ACC112 (cell line): ENCODE data around the gene FRMD7.

Source experiments
- H2AFZ ChIP-seq: fragments of 200-600 bp; sonication (generic); one replicate; pipeline ENCODE4 v1.6.0; 2017; ENCODE audit warnings: antibody characterized with exemption, low read length; ENCODE audit not compliant: unreplicated experiment
- H3K27ac ChIP-seq: fragments of 200-600 bp; sonication (generic); 2 replicates; pipeline ENCODE4 v1.5.1; 2014; ENCODE audit warnings: low read depth, mild to moderate bottlenecking, antibody characterized with exemption, low read length, moderate library complexity
- H3K27me3 ChIP-seq: fragments of 200-600 bp; sonication (generic); 2 replicates; pipeline ENCODE4 v1.6.1; 2014; ENCODE audit warnings: mild to moderate bottlenecking, antibody characterized with exemption, low read length, moderate library complexity, mixed read lengths; ENCODE audit not compliant: insufficient read depth
- H3K36me3 ChIP-seq: fragments of 200-600 bp; sonication (generic); 2 replicates; pipeline ENCODE4 v1.6.1; 2016; ENCODE audit warnings: mild to moderate bottlenecking, antibody characterized with exemption, low read length, moderate library complexity, mixed read lengths; ENCODE audit not compliant: insufficient read depth
- H3K4me1 ChIP-seq: fragments of 200-600 bp; sonication (generic); one replicate; pipeline ENCODE4 v1.6.1; 2016; ENCODE audit warnings: low read length, mixed read lengths; ENCODE audit not compliant: insufficient read depth, unreplicated experiment, control insufficient read depth
- H3K4me3 ChIP-seq: fragments of 200-600 bp; sonication (generic); 2 replicates; pipeline ENCODE4 v1.5.1; 2014; ENCODE audit warnings: mild to moderate bottlenecking, low read depth, low read length
- H3K79me2 ChIP-seq: fragments of 200-600 bp; sonication (generic); one replicate; pipeline ENCODE4 v1.6.0; 2016; ENCODE audit warnings: low read length; ENCODE audit not compliant: control insufficient read depth, unreplicated experiment, insufficient read depth

The FRMD7 gene

GRCh38 chrX:132094164-132094563 lies 33.7 kb downstream of the FRMD7 start:
- Histone ChIP-seq H3K27me3 (peaks cover 5% of the 10 kb centered on the region; the same call in 1 of the 2 replicates), H3K79me2 (no peaks in the 10 kb centered on the region), H2AFZ (no peak overlapping the region), H3K4me3 (no peak overlapping the region), H3K4me1 (no peaks in the 10 kb centered on the region), H3K27ac (no peak overlapping the region), H3K36me3 (no peaks in the 10 kb centered on the region)

GRCh38 chrX:132093239-132093860 lies 34.5 kb downstream of the FRMD7 start:
- H2AFZ ChIP-seq: no peak overlapping the region
- H3K4me3 ChIP-seq: no peak overlapping the region
- no peaks in the 10 kb centered on the region for H3K4me1 ChIP-seq
- no peaks in the 10 kb centered on the region for H3K27me3 ChIP-seq
- H3K79me2 ChIP-seq: no peaks in the 10 kb centered on the region
- H3K27ac ChIP-seq: no peak overlapping the region
- no peaks in the 10 kb centered on the region for H3K36me3 ChIP-seq

- Histone ChIP-seq H3K27ac (no peak overlapping the region), H3K27me3 (no peaks in the 10 kb centered on the region), H2AFZ (no peak overlapping the region), H3K4me3 (no peak overlapping the region), H3K4me1 (no peaks in the 10 kb centered on the region), H3K79me2 (no peaks in the 10 kb centered on the region), H3K36me3 (no peaks in the 10 kb centered on the region)
Measured at GRCh38 chrX:132092439-132093065, 35.3 kb downstream of the FRMD7 start.

GRCh38 chrX:132090403-132091159 lies 37.2 kb downstream of the FRMD7 start:
- no peaks in the 10 kb centered on the region for H3K27me3 ChIP-seq
- peaks cover 10% of the 10 kb centered on the region for H3K4me1 ChIP-seq
- no peak overlapping the region for H3K27ac ChIP-seq
- H3K36me3 ChIP-seq: no peaks in the 10 kb centered on the region
- no peaks in the 10 kb centered on the region for H3K79me2 ChIP-seq
- no peak overlapping the region for H2AFZ ChIP-seq
- H3K4me3 ChIP-seq: no peak overlapping the region

DNA sequence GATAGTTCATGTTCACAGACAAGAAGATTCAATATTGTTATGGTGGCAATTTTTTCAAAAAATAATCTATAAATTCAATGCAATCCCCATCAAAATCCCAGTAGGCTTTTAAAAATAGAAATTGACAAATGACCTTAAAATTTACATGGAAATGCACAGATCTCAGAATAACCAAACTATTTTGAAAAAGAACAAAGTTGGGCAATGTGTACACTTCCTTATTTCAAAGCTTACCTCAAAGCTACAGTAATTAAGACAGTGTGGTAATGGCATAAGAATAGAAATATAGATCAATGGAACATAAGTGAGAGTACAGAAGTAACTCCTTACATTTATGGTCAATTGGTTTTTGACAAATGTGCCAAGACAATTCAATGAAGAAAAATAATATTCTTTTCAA lies 39.0 kb downstream of the FRMD7 start:
- H3K4me1 ChIP-seq: peaks cover 10% of the 10 kb centered on the region
- no peak overlapping the region for H2AFZ ChIP-seq
- no peaks in the 10 kb centered on the region for H3K27me3 ChIP-seq

GRCh38 chrX:132086672-132087071 lies 41.1 kb downstream of the FRMD7 start:
- peak overlapping the region; percentile 25 for H2AFZ ChIP-seq
- no peaks in the 10 kb centered on the region for H3K79me2 ChIP-seq
- no peak overlapping the region for H3K4me3 ChIP-seq
- H3K4me1 ChIP-seq: peaks cover 10% of the 10 kb centered on the region
- no peaks in the 10 kb centered on the region for H3K27me3 ChIP-seq
- H3K27ac ChIP-seq: peak overlapping the region; percentile 70
- no peaks in the 10 kb centered on the region for H3K36me3 ChIP-seq

More for the DNA sequence above, 39.0 kb downstream of the FRMD7 start:
- no peak overlapping the region for H3K27ac ChIP-seq
- no peaks in the 10 kb centered on the region for H3K79me2 ChIP-seq
- no peaks in the 10 kb centered on the region for H3K36me3 ChIP-seq
- no peak overlapping the region for H3K4me3 ChIP-seq

DNA sequence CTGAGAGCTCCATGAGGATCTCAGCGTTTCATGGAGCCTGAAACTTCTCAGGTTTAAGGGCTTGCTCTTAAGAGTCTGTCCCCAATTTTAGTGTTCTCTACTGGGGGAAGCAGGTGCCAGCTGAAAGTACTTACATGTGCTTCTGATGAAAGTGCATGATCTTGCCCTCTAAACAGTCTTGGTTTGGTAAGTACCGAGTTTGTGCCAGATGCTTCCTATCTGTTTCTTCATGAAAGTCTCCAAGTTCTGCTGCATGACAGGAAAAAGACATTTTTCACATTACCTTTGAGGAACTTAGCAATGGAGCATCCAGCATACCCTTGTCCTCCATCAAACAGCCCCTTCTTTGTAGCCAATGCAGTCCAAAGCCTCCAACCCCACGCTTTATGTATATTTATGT lies 42.0 kb downstream of the FRMD7 start:
- Histone ChIP-seq H3K4me1 (peaks cover 10% of the 10 kb centered on the region), H3K27me3 (no peaks in the 10 kb centered on the region), H3K4me3 (no peak overlapping the region), H3K79me2 (no peaks in the 10 kb centered on the region), H3K36me3 (no peaks in the 10 kb centered on the region), H2AFZ (no peak overlapping the region), H3K27ac (no peak overlapping the region)

DNA sequence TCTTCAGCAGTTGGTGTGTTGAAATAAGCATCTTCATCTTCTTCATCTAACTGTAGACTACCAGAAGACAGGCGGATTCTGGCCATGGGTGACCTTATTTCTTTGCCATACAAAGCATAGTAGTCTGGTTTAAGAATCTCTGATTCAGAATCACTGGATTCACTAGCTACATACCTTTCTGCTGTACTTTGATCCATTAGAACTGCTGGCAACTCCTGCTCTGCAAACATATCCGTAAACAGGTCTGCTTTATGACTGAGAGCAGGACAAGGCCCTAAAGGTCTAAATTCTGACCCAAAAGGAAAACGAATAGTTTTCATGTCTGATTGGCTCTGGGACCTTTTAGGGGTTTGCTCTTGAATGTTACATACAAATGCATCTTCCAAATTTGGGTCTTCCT lies 49.9 kb downstream of the FRMD7 start:
- H3K27ac ChIP-seq: no peak overlapping the region

DNA sequence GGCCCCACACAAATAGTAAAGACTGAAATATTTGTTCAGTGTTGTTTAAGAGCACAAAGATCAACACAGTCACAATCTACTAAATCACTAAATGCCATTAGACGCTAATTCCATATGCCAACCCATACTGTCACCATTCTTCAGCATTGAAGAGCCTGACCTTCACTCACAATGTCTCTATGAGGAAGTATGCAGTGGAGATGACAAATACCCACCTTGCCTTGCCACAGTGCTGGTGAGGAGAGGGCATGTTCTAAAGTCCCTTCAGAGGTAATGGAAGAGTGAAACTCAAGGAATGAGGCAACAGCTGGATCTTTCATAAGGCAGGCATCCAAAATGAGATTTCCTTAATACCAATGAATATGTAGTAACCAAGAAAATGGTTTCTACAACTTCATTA lies 50.4 kb downstream of the FRMD7 start:
- no peak overlapping the region for H3K27ac ChIP-seq
- H3K27me3 ChIP-seq: no peaks in the 10 kb centered on the region
- H2AFZ ChIP-seq: no peak overlapping the region
- H3K4me1 ChIP-seq: no peaks in the 10 kb centered on the region
- H3K36me3 ChIP-seq: no peaks in the 10 kb centered on the region
- H3K4me3 ChIP-seq: no peak overlapping the region
- H3K79me2 ChIP-seq: no peaks in the 10 kb centered on the region

More for the DNA sequence above, 49.9 kb downstream of the FRMD7 start:
- Histone ChIP-seq H3K4me3 (no peak overlapping the region), H3K79me2 (no peaks in the 10 kb centered on the region), H3K27me3 (no peaks in the 10 kb centered on the region), H2AFZ (no peak overlapping the region), H3K4me1 (no peaks in the 10 kb centered on the region), H3K36me3 (no peaks in the 10 kb centered on the region)

GRCh38 chrX:132071254-132071653 lies 56.6 kb downstream of the FRMD7 start:
- Histone ChIP-seq H3K4me3 (no peak overlapping the region), H2AFZ (no peak overlapping the region), H3K36me3 (no peaks in the 10 kb centered on the region), H3K79me2 (no peaks in the 10 kb centered on the region), H3K4me1 (no peaks in the 10 kb centered on the region), H3K27ac (no peak overlapping the region), H3K27me3 (no peaks in the 10 kb centered on the region)

DNA sequence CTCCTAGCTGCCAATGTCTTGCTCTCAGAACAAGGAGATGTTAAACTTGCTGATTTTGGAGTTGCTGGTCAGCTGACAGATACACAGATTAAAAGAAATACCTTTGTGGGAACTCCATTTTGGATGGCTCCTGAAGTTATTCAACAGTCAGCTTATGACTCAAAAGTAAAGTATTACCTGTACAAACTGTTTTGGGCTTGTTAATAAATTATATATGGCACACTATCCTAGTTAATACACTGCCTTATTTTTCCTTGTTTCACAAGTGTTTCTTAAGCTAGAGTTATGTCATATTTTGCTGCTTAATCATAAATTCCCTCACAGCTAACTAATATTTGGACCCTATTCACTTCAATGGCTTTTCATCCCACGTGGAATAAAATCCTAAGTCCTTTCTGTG lies 59.4 kb downstream of the FRMD7 start:
- Histone ChIP-seq H3K36me3 (no peaks in the 10 kb centered on the region), H3K4me3 (no peak overlapping the region), H3K79me2 (no peaks in the 10 kb centered on the region), H3K4me1 (no peaks in the 10 kb centered on the region), H3K27me3 (no peaks in the 10 kb centered on the region), H2AFZ (no peak overlapping the region), H3K27ac (no peak overlapping the region)
